ENCODE measurements around the gene MACF1.

Gene MACF1

GRCh38 chr1:39210649-39211048 lies 6.2 kb downstream of the MACF1 start:
- DNase-seq (ENCODE audit: extremely low read depth, insufficient read length): no peak
- H3K36me3 ChIP-seq (ENCODE audit: control insufficient read depth, insufficient read depth, low read length): no peaks in the 10 kb centered on the region
- no peak for TF ChIP-seq CTCF (IDR thresholded peaks at IDR 0.05; ENCODE audit: insufficient read depth, low read length, poor library complexity, severe bottlenecking)
- no peaks in the 10 kb centered on the region for H3K27me3 ChIP-seq (replicated peaks; ENCODE audit: control insufficient read depth, insufficient read depth, low read length)
- no peak overlapping the region for H3K4me3 ChIP-seq (replicated peaks; ENCODE audit: low read depth, low read length)

- no peaks in the 10 kb centered on the region for H3K36me3 ChIP-seq (ENCODE audit: control insufficient read depth, insufficient read depth, low read length)
- no peak for DNase-seq (ENCODE audit: extremely low read depth, insufficient read length)
- H3K4me3 ChIP-seq (replicated peaks; ENCODE audit: low read depth, low read length): no peak overlapping the region
- TF ChIP-seq CTCF (IDR thresholded peaks at IDR 0.05; ENCODE audit: insufficient read depth, low read length, poor library complexity, severe bottlenecking): no peak
- H3K27me3 ChIP-seq (replicated peaks; ENCODE audit: control insufficient read depth, insufficient read depth, low read length): no peaks in the 10 kb centered on the region
Observed at GRCh38 chr1:39212499-39212898, 8.0 kb downstream of the MACF1 start.

- TF ChIP-seq CTCF (IDR thresholded peaks at IDR 0.05; ENCODE audit: insufficient read depth, low read length, poor library complexity, severe bottlenecking): no peak
- Histone ChIP-seq H3K4me3 (replicated peaks; ENCODE audit: low read depth, low read length) (no peak overlapping the region), H3K27me3 (replicated peaks; ENCODE audit: control insufficient read depth, insufficient read depth, low read length) (no peaks in the 10 kb centered on the region), H3K36me3 (ENCODE audit: control insufficient read depth, insufficient read depth, low read length) (no peaks in the 10 kb centered on the region)
- DNase-seq (ENCODE audit: extremely low read depth, insufficient read length): no peak
Observed at GRCh38 chr1:39213511-39214002, 9.1 kb downstream of the MACF1 start.

GRCh38 chr1:39214021-39214713 lies 9.7 kb downstream of the MACF1 start:
- TF ChIP-seq CTCF (IDR thresholded peaks at IDR 0.05; ENCODE audit: insufficient read depth, low read length, poor library complexity, severe bottlenecking): no peak
- no peak for DNase-seq (ENCODE audit: extremely low read depth, insufficient read length)

GRCh38 chr1:39214714-39214997 lies 10.2 kb downstream of the MACF1 start:
- H3K27me3 ChIP-seq (replicated peaks; ENCODE audit: control insufficient read depth, insufficient read depth, low read length): no peaks in the 10 kb centered on the region
- no peak for TF ChIP-seq CTCF (IDR thresholded peaks at IDR 0.05; ENCODE audit: insufficient read depth, low read length, poor library complexity, severe bottlenecking)
- no peaks in the 10 kb centered on the region for H3K36me3 ChIP-seq (ENCODE audit: control insufficient read depth, insufficient read depth, low read length)
- no peak overlapping the region; the same call in 1 of the 2 replicates for H3K4me3 ChIP-seq (replicated peaks; ENCODE audit: low read depth, low read length)
- no peak for DNase-seq (ENCODE audit: extremely low read depth, insufficient read length)

More at GRCh38 chr1:39214021-39214713, 9.7 kb downstream of the MACF1 start:
- no peaks in the 10 kb centered on the region for H3K36me3 ChIP-seq (ENCODE audit: control insufficient read depth, insufficient read depth, low read length)
- H3K27me3 ChIP-seq (replicated peaks; ENCODE audit: control insufficient read depth, insufficient read depth, low read length): no peaks in the 10 kb centered on the region
- no peak overlapping the region for H3K4me3 ChIP-seq (replicated peaks; ENCODE audit: low read depth, low read length)

All from GM06990 (cell line).